GM18505 (cell line): ENCODE measurements around the gene PRDX2.
A peak's percentile ranks its signal among the peaks of the same experiment; 100 is the strongest.

ENCODE experiments used
- ATAC-seq: cut with Tn5 transposase; IDR thresholded peaks from one replicate; pipeline ENCODE4 v1.9.1; 2021; ENCODE audit not compliant: unreplicated experiment
- POLR2A ChIP-seq: IDR thresholded peaks from 4 replicates; pipeline ENCODE4 v1.6.1; 2011; ENCODE audit warnings: borderline replicate concordance; ENCODE audit not compliant: insufficient read depth, insufficient read length; ENCODE audit errors: extremely low read depth

PRDX2 gene

GRCh38 chr19:12785431-12786031 is 16.1 kb downstream of the PRDX2 start:
- ATAC-seq: no peak
- TF ChIP-seq POLR2A: no peak

DNA sequence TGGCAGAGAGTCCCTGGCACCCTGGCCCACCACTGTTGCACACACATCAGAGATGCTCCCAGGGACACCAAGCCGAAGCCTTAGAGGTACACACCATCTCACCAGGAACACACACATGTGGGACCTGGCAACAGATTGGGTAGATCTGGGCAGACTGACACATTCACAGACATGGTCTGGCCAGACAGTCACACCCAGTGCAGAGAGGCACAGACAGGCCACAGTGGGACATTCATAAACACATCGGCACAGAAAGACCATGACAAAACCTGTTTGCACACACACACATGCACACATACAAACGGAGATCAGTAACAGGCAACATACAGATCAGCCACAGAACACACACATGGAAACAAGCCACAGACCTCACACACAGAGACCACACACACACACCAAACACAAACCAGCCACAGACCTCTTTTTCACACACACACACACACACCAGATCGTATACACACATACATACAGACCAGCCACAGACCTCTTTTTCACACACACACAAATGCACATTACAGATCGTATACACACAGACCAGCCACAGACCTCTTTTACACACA is 16.6 kb downstream of the PRDX2 start:
- no peak for TF ChIP-seq POLR2A

GRCh38 chr19:12784394-12784870 is 17.2 kb downstream of the PRDX2 start:
- ATAC-seq: no peak

More for the DNA sequence above, 16.6 kb downstream of the PRDX2 start:
- no peak for ATAC-seq

GRCh38 chr19:12783849-12784393 is 17.7 kb downstream of the PRDX2 start:
- no peak for ATAC-seq
- TF ChIP-seq POLR2A: no peak

More at GRCh38 chr19:12784394-12784870, 17.2 kb downstream of the PRDX2 start:
- no peak for TF ChIP-seq POLR2A

DNA sequence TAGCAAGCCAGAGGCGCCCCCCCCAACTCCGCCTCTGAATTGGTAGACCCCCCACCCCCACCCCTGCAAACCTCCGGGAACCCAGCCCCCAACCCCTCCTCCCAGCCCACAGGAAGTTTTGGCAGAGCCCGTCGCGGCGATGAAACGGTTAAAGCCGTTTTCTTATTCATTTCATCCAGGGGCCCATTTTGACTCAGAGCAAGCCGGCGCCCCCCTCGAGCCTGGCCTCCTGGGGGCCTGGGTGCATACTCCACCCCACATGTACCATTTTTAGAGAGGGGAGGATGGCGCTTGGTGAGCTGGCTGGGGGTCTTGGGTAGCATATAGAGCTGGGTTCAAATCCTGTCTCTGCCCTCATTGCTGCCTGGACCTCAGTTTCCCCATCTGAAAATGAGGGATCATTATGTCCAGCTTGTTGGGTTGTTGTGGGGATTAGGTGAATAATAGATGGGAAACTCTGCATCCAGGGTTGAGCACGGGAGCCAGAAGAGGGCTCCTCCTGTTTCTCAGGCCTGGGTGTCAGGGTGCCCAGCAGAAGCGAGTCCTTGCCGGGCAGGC is 18.2 kb downstream of the PRDX2 start:
- TF ChIP-seq POLR2A: no peak
- no peak for ATAC-seq

- peak; percentile 66 for TF ChIP-seq POLR2A
- ATAC-seq: peak; percentile 28
These were observed 18.9 kb downstream of the PRDX2 start for GRCh38 chr19:12782424-12783290.

- ATAC-seq: no peak
- no peak for TF ChIP-seq POLR2A
These were observed 19.5 kb downstream of the PRDX2 start for GRCh38 chr19:12782174-12782423.

- ATAC-seq: no peak
These were observed 22.2 kb downstream of the PRDX2 start for GRCh38 chr19:12779162-12779993.

GRCh38 chr19:12778905-12779161 is 22.8 kb downstream of the PRDX2 start:
- no peak for TF ChIP-seq POLR2A
- ATAC-seq: no peak

More at GRCh38 chr19:12779162-12779993, 22.2 kb downstream of the PRDX2 start:
- TF ChIP-seq POLR2A: no peak

DNA sequence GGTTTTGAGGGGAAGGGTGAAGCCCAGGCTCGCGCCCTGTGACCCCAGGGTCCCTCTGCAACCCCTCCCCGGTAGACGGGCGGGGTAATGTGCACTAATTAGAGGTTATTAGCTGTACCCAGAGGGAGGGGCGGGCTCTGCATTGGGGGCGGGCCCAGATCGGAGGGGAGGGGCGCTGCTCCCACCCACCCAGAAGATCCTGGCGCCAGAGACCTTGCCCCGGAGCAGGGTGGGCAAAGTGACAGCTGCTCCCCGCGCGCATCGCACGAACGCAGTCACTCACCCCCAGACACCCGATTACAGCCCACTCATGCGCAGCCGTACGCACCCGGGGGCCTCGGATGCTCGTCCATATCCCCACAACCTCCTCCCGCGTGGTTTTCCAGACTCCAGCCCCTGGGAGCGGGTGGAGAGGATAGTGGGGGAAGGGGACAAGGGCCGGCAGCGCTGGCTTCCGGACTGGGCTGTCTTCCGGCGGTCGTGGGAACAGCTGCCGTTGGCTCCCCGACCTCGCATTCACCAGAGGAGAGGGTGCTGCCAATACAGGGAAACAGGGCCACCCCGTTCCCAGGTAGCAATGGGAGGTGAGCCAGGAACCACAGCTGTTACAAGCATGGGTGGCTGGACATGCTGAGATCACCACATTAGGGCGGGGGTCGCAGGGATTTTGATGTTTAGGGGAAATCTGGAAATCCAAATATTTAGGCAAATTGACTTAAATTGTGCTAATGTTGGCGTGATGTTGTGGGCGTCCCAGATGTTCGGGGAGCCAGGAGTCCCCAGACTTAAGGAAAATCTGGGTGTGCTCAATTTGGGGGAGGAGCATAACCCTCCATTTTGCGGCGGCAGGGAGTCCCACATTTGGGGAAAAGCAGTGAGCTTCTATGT is 23.3 kb downstream of the PRDX2 start:
- no peak for ATAC-seq
- peak; percentile 73 for TF ChIP-seq POLR2A

DNA sequence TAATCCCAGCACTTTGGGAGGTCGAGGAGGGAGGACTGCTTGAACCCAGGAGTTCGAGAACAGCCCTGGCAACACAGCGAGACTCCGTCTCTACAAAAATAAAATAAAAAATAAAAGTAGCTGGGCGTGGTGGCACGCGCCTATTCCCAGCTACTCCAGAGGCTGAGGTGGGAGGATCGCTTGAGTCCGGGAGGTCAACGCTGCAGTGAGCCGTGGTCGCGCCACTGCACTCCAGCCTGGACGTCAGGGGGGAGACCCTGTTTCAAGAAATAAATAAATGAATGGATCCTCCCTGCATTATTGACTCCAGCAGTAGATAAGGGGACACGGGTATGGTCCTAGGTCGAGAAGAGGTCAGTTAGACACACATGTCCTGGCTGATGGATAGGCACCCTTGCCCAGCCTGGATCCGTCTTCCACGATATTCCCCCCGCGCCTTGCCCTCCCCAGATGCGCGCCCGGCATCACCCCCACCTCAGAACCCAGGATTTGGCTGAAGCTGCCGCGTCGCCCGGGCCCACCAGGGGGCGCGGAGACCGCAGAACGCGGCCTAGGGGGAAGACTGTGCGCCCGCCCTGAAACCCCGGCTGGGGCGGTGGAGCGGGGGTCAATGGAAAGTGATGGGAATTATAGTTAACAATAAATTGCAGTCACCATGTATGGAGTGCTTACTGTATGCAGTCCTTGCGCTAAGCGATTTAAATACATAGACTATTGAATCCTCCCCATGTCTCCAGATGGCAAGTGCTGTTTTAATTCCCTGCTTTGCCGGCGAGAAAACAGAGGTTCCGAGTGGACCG is 24.2 kb downstream of the PRDX2 start:
- ATAC-seq: peak; percentile 36
- no peak for TF ChIP-seq POLR2A
